ENCODE results near the gene EHMT1. TPM values are rescaled to one million over a fixed set of nuclear protein-coding genes. Genes with fewer than 3 reads are reported as not detected.

The EHMT1 gene
- total and polyA plus RNA-seq, 4 experiments from 2014 or later: 6.7 to 118 (median 67.5) TPM

GRCh38 chr9:137676998-137677397 lies 58.2 kb downstream of the EHMT1 start:
- no peak overlapping the region for H3K4me3 Mint-ChIP-seq
- Histone ChIP-seq H3K36me3 (ENCODE audit: insufficient read depth, low read length) (peaks cover 4% of the 10 kb centered on the region), H3K4me3 (ENCODE audit: low read length in 2 of 2) (no peak overlapping the region), H3K4me1 (ENCODE audit: insufficient read depth, low read length) (peaks cover 29% of the 10 kb centered on the region), H3K9me3 (ENCODE audit: control insufficient read depth in 1 of 2, low read length in 2 of 2) (no peaks in the 10 kb centered on the region), H3K27me3 (ENCODE audit: insufficient read depth, low read length) (no peaks in the 10 kb centered on the region), H3K27ac (ENCODE audit: low read depth, low read length) (no peak overlapping the region)
- no peak overlapping the region for H3K27ac Mint-ChIP-seq
- H3K4me1 Mint-ChIP-seq: peaks cover 27 to 65% (median 46%) of the 10 kb centered on the region in 4 donors
- no peaks in the 10 kb centered on the region for H3K9me3 Mint-ChIP-seq
- DNase-seq: no peak
- intact Hi-C loops (cut with micrococcal nuclease): loop anchor here (10.0 kb wide), 3 partner anchors 98 to 468 kb away; no protein-coding TSS in a partner anchor
- no peaks in the 10 kb centered on the region for H3K27me3 Mint-ChIP-seq
- CTCF ChIA-PET (ENCODE audit: partially characterized antibody): no interaction called here
- POLR2A ChIA-PET (ENCODE audit: partially characterized antibody): interaction anchor here (1.0 kb wide), 1 partner anchor 27 kb away, joined by 5 read pairs; no protein-coding TSS in a partner anchor
- H3K36me3 Mint-ChIP-seq: peaks cover 20 to 23% of the 10 kb centered on the region in 2 donors

- POLR2A ChIA-PET (ENCODE audit: partially characterized antibody): no interaction called here
- Mint-ChIP-seq H3K9me3 (no peaks in the 10 kb centered on the region), H3K27ac (peak overlapping the region in 1 of 7 donors; percentile 56), H3K36me3 (peaks cover 18 to 20% of the 10 kb centered on the region in 2 donors), H3K4me3 (peak overlapping the region in 1 of 8 donors; percentile 53), H3K27me3 (no peaks in the 10 kb centered on the region), H3K4me1 (peaks cover 23 to 65% (median 37%) of the 10 kb centered on the region in 4 donors)
- no peak for DNase-seq
- no peak overlapping the region for H3K4me3 ChIP-seq (ENCODE audit: low read length in 2 of 2)
- H3K27me3 ChIP-seq (ENCODE audit: insufficient read depth, low read length): no peaks in the 10 kb centered on the region
- intact Hi-C loops (cut with micrococcal nuclease): loop anchor here (10.0 kb wide), 3 partner anchors 97 to 467 kb away; no protein-coding TSS in a partner anchor
- H3K36me3 ChIP-seq (ENCODE audit: insufficient read depth, low read length): peaks cover 4% of the 10 kb centered on the region
- no peak overlapping the region for H3K27ac ChIP-seq (ENCODE audit: low read depth, low read length)
- no peaks in the 10 kb centered on the region for H3K9me3 ChIP-seq (ENCODE audit: control insufficient read depth in 1 of 2, low read length in 2 of 2)
- H3K4me1 ChIP-seq (ENCODE audit: insufficient read depth, low read length): peaks cover 23% of the 10 kb centered on the region
- CTCF ChIA-PET (ENCODE audit: partially characterized antibody): no interaction called here
Measured at GRCh38 chr9:137678202-137678601, 59.4 kb downstream of the EHMT1 start.

- DNase-seq: no peak
- CTCF ChIA-PET (ENCODE audit: partially characterized antibody): no interaction called here
- intact Hi-C loops (cut with micrococcal nuclease): loop anchor here (10.0 kb wide), 3 partner anchors 96 to 466 kb away; no protein-coding TSS in a partner anchor
Measured at GRCh38 chr9:137679249-137679648, 60.4 kb downstream of the EHMT1 start.

DNA sequence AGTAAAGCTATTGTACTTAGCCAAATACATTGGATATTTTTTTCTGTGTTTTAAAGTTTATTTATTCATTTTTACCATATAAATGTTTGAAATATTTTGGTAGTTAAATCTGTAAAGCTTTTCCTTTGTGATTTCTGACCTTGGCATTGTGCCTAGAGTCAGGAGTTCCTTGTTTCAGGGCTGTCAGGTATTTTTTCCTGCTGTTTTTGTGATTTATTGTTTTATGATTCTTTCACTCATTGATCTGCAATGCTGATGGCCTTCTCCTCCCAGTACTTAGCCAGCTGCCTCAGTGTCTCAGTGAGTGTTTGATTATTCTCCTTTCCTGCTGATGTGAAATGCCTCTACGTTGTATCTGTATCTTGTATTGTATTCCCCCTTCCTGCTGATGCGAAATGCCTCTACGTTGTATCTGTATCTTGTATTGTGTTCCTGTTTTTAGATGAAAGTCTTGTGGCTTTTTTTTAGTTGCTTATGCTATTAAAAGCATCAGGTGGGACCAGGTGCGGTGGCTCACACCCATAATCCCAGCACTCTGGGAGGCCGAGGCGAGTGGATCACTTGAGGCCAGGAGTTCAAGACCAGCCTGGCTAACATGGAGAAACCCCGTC lies 61.0 kb downstream of the EHMT1 start:
- Histone ChIP-seq H3K27me3 (ENCODE audit: insufficient read depth, low read length) (no peaks in the 10 kb centered on the region), H3K4me3 (ENCODE audit: low read length in 2 of 2) (no peak overlapping the region), H3K9me3 (ENCODE audit: control insufficient read depth in 1 of 2, low read length in 2 of 2) (no peaks in the 10 kb centered on the region), H3K27ac (ENCODE audit: low read depth, low read length) (no peak overlapping the region), H3K36me3 (ENCODE audit: insufficient read depth, low read length) (peaks cover 4% of the 10 kb centered on the region), H3K4me1 (ENCODE audit: insufficient read depth, low read length) (peaks cover 15% of the 10 kb centered on the region)
- Mint-ChIP-seq H3K36me3 (peaks cover 16 to 20% of the 10 kb centered on the region in 2 donors), H3K4me1 (peaks cover 19 to 61% (median 28%) of the 10 kb centered on the region in 4 donors), H3K27me3 (no peaks in the 10 kb centered on the region), H3K4me3 (peak overlapping the region in 1 of 8 donors; percentile 55), H3K27ac (peak overlapping the region in 3 of 7 donors; percentile 3 to 63 (median 56)), H3K9me3 (no peaks in the 10 kb centered on the region)
- no peak for DNase-seq
- CTCF ChIA-PET (ENCODE audit: partially characterized antibody): interaction anchor here (1.0 kb wide), 1 partner anchor 8 kb away, joined by 3 read pairs; no protein-coding TSS in a partner anchor
- POLR2A ChIA-PET (ENCODE audit: partially characterized antibody): no interaction called here
- intact Hi-C loops (cut with micrococcal nuclease): loop anchor here (10.0 kb wide), 3 partner anchors 95 to 465 kb away; no protein-coding TSS in a partner anchor

More at GRCh38 chr9:137679249-137679648, 60.4 kb downstream of the EHMT1 start:
- POLR2A ChIA-PET (ENCODE audit: partially characterized antibody): interaction anchor here (0.6 kb wide), 1 partner anchor 10 kb away, joined by 4 read pairs; no protein-coding TSS in a partner anchor
- H3K36me3 Mint-ChIP-seq: peaks cover 18 to 20% of the 10 kb centered on the region in 2 donors
- Histone ChIP-seq H3K27me3 (ENCODE audit: insufficient read depth, low read length) (no peaks in the 10 kb centered on the region), H3K4me3 (ENCODE audit: low read length in 2 of 2) (no peak overlapping the region), H3K27ac (ENCODE audit: low read depth, low read length) (no peak overlapping the region), H3K36me3 (ENCODE audit: insufficient read depth, low read length) (peaks cover 4% of the 10 kb centered on the region), H3K4me1 (ENCODE audit: insufficient read depth, low read length) (peaks cover 15% of the 10 kb centered on the region), H3K9me3 (ENCODE audit: control insufficient read depth in 1 of 2, low read length in 2 of 2) (no peaks in the 10 kb centered on the region)
- H3K4me1 Mint-ChIP-seq: peaks cover 23 to 61% (median 31%) of the 10 kb centered on the region in 4 donors
- H3K27ac Mint-ChIP-seq: peak overlapping the region in 5 of 7 donors; percentile 23 to 70 (median 52)
- no peaks in the 10 kb centered on the region for H3K9me3 Mint-ChIP-seq
- no peak overlapping the region for H3K4me3 Mint-ChIP-seq
- no peaks in the 10 kb centered on the region for H3K27me3 Mint-ChIP-seq

DNA sequence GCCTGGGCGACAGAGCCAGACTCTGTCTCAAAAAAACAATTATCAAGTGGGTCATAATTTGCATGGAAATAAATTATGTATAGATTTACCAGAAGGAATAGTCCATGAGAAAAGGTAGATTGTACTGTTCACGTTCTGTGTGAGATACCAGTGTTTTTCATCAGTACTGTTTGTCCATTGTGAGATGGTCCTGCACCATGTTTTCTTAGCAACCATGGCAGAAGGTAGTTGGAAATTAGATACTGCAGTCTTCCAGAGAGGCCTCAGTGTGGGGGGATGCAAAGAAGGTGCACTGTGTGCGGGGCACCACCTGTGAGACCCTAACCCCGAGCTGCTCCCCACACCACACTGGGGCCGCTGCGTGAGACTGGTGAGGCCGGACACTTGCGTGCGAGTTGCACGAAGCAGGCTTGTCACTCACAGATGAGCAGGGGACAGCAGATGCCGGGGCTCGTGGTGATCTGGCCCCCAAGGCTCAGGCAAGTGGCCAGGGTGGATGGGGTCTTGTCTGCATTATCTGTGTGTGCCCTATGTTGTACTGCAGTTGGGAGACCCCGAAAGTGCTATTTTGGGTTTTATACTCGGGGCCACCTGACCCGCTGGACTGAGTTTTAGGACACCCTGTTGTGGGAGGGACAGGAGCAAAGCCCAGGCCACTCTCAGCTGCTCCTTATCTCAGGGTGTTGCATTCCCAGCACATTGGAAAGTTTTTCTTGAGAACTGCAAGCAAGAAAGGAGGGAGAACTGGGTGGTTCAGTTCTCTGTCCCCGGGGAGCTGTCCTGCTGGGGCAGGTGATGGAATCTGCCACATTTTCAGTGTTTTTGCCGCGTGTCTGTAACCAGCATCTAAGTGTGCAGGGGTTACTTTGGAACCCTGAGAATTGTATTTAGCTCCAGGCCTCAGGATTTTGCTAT lies 61.9 kb downstream of the EHMT1 start:
- Histone ChIP-seq H3K36me3 (ENCODE audit: insufficient read depth, low read length) (peaks cover 4% of the 10 kb centered on the region), H3K4me1 (ENCODE audit: insufficient read depth, low read length) (peaks cover 18% of the 10 kb centered on the region), H3K9me3 (ENCODE audit: control insufficient read depth in 1 of 2, low read length in 2 of 2) (no peaks in the 10 kb centered on the region), H3K27ac (ENCODE audit: low read depth, low read length) (no peak overlapping the region), H3K27me3 (ENCODE audit: insufficient read depth, low read length) (no peaks in the 10 kb centered on the region), H3K4me3 (ENCODE audit: low read length in 2 of 2) (no peak overlapping the region)
- peaks cover 21 to 22% of the 10 kb centered on the region in 2 donors for H3K36me3 Mint-ChIP-seq
- POLR2A ChIA-PET (ENCODE audit: partially characterized antibody): no interaction called here
- intact Hi-C loops (cut with micrococcal nuclease): no loop called here
- H3K27ac Mint-ChIP-seq: peak overlapping the region in 2 of 7 donors; percentile 8 to 27
- H3K27me3 Mint-ChIP-seq: no peaks in the 10 kb centered on the region
- no peaks in the 10 kb centered on the region for H3K9me3 Mint-ChIP-seq
- H3K4me3 Mint-ChIP-seq: no peak overlapping the region
- DNase-seq: no peak
- CTCF ChIA-PET (ENCODE audit: partially characterized antibody): interaction anchor here (1.0 kb wide), 1 partner anchor 9 kb away, joined by 3 read pairs; no protein-coding TSS in a partner anchor
- peaks cover 24 to 65% (median 33%) of the 10 kb centered on the region in 4 donors for H3K4me1 Mint-ChIP-seq

GRCh38 chr9:137682428-137683105 lies 63.8 kb downstream of the EHMT1 start:
- Mint-ChIP-seq H3K27me3 (no peaks in the 10 kb centered on the region), H3K9me3 (no peaks in the 10 kb centered on the region), H3K4me3 (no peak overlapping the region), H3K27ac (peak overlapping the region in 2 of 7 donors; percentile 44 to 52), H3K4me1 (peaks cover 34 to 77% (median 44%) of the 10 kb centered on the region in 4 donors), H3K36me3 (peaks cover 23 to 31% of the 10 kb centered on the region in 2 donors)
- DNase-seq: no peak
- ChIA-PET POLR2A (ENCODE audit: partially characterized antibody) (no interaction called here), CTCF (ENCODE audit: partially characterized antibody) (interaction anchor here (1.6 kb wide), 1 partner anchor 9 kb away, joined by 6 read pairs; no protein-coding TSS in a partner anchor)
- Histone ChIP-seq H3K4me3 (ENCODE audit: low read length in 2 of 2) (no peak overlapping the region), H3K27me3 (ENCODE audit: insufficient read depth, low read length) (no peaks in the 10 kb centered on the region), H3K4me1 (ENCODE audit: insufficient read depth, low read length) (peaks cover 18% of the 10 kb centered on the region), H3K27ac (ENCODE audit: low read depth, low read length) (no peak overlapping the region), H3K36me3 (ENCODE audit: insufficient read depth, low read length) (peaks cover 4% of the 10 kb centered on the region), H3K9me3 (ENCODE audit: control insufficient read depth in 1 of 2, low read length in 2 of 2) (no peaks in the 10 kb centered on the region)
- intact Hi-C loops (cut with micrococcal nuclease): no loop called here

Data from CD4-positive, alpha-beta memory T cell (primary cell).